ENCODE results near the gene FZD8. TPM values are rescaled to one million over a fixed set of nuclear protein-coding genes. Genes with fewer than 3 reads are reported as not detected.

The FZD8 gene
- total and polyA plus RNA-seq, 2 experiments from 2014 or later = 0.47 to 8.7 TPM

GRCh38 chr10:35595106-35595505 is 47.0 kb downstream of the FZD8 start:
- no peaks in the 10 kb centered on the region for H3K36me3 ChIP-seq (ENCODE audit: insufficient read depth)
- no peak overlapping the region for H2AFZ ChIP-seq
- no peaks in the 10 kb centered on the region for H3K79me2 ChIP-seq (replicated peaks; ENCODE audit: insufficient read depth)
- H4K20me1 ChIP-seq (replicated peaks; ENCODE audit: insufficient read depth) = no peaks in the 10 kb centered on the region
- no peak for TF ChIP-seq POLR2AphosphoS5 (IDR thresholded peaks at IDR 0.05; ENCODE audit: low read depth)
- H3K9me2 ChIP-seq (ENCODE audit: insufficient read depth) = peaks cover 15% of the 10 kb centered on the region
- Mint-ChIP-seq H3K27ac (no peak overlapping the region), H3K4me1 (peaks cover 30% of the 10 kb centered on the region), H3K27me3 (ENCODE audit: insufficient read depth, low read depth, poor library complexity) (peaks cover 5% of the 10 kb centered on the region), H3K36me3 (ENCODE audit: low read depth) (peaks cover 34% of the 10 kb centered on the region), H3K9me3 (peaks cover 37% of the 10 kb centered on the region), H3K4me3 (no peak overlapping the region)
- H3K4me2 ChIP-seq = peak overlapping the region; percentile 37
- no peaks in the 10 kb centered on the region for H3K27me3 ChIP-seq (ENCODE audit: insufficient read depth)
- no peak overlapping the region for H3K4me3 ChIP-seq
- peaks cover 3% of the 10 kb centered on the region for H3F3A ChIP-seq (replicated peaks; ENCODE audit: low read depth)
- peak overlapping the region; percentile 80 for H3K27ac ChIP-seq (ENCODE audit: low read depth)
- ATAC-seq = no peak
- peaks cover 20% of the 10 kb centered on the region; the same call in 1 of the 2 replicates for H3K4me1 ChIP-seq (ENCODE audit: insufficient read depth)
- DNase-seq (ENCODE audit: low spot score) = peak; percentile 40

- Mint-ChIP-seq H3K4me3 (peak overlapping the region; percentile 15; the same call in 1 of the 3 replicates), H3K9me3 (peaks cover 37% of the 10 kb centered on the region), H3K4me1 (peaks cover 30% of the 10 kb centered on the region), H3K27ac (peak overlapping the region; percentile 45; the same call in 1 of the 2 replicates), H3K27me3 (ENCODE audit: insufficient read depth, low read depth, poor library complexity) (peaks cover 5% of the 10 kb centered on the region), H3K36me3 (ENCODE audit: low read depth) (peaks cover 34% of the 10 kb centered on the region)
- H4K20me1 ChIP-seq (replicated peaks; ENCODE audit: insufficient read depth) = no peaks in the 10 kb centered on the region
- H2AFZ ChIP-seq = no peak overlapping the region
- DNase-seq (ENCODE audit: low spot score) (peak; percentile 85), ATAC-seq (peak; percentile 95)
- H3K9me2 ChIP-seq (ENCODE audit: insufficient read depth) = peaks cover 15% of the 10 kb centered on the region
- peak overlapping the region; percentile 80 for H3K27ac ChIP-seq (ENCODE audit: low read depth)
- no peaks in the 10 kb centered on the region for H3K27me3 ChIP-seq (ENCODE audit: insufficient read depth)
- H3K4me1 ChIP-seq (ENCODE audit: insufficient read depth) = peaks cover 18% of the 10 kb centered on the region; the same call in 1 of the 2 replicates
- H3F3A ChIP-seq (replicated peaks; ENCODE audit: low read depth) = peaks cover 3% of the 10 kb centered on the region
- peak overlapping the region; percentile 37 for H3K4me2 ChIP-seq
- no peaks in the 10 kb centered on the region for H3K79me2 ChIP-seq (replicated peaks; ENCODE audit: insufficient read depth)
- no peak overlapping the region for H3K4me3 ChIP-seq
- H3K36me3 ChIP-seq (ENCODE audit: insufficient read depth) = no peaks in the 10 kb centered on the region
- TF ChIP-seq NANOG (IDR thresholded peaks at IDR 0.05; ENCODE audit: borderline replicate concordance) (peak; percentile 49; the same call in 1 of the 2 replicates), POLR2AphosphoS5 (IDR thresholded peaks at IDR 0.05; ENCODE audit: low read depth) (no peak), CREB1 (CRISPR knock-in tag; IDR thresholded peaks at IDR 0.05; ENCODE audit: low read depth) (no peak), JUNB (IDR thresholded peaks at IDR 0.05; ENCODE audit: unreplicated experiment) (no peak), ZNF331 (CRISPR knock-in tag; IDR thresholded peaks at IDR 0.05; ENCODE audit: low read depth) (no peak), REST (IDR thresholded peaks at IDR 0.05; ENCODE audit: unreplicated experiment) (no peak), EZH2 (IDR thresholded peaks at IDR 0.05; ENCODE audit: low read depth, unreplicated experiment) (no peak)
- TF ChIP-seq, protein P1, sequence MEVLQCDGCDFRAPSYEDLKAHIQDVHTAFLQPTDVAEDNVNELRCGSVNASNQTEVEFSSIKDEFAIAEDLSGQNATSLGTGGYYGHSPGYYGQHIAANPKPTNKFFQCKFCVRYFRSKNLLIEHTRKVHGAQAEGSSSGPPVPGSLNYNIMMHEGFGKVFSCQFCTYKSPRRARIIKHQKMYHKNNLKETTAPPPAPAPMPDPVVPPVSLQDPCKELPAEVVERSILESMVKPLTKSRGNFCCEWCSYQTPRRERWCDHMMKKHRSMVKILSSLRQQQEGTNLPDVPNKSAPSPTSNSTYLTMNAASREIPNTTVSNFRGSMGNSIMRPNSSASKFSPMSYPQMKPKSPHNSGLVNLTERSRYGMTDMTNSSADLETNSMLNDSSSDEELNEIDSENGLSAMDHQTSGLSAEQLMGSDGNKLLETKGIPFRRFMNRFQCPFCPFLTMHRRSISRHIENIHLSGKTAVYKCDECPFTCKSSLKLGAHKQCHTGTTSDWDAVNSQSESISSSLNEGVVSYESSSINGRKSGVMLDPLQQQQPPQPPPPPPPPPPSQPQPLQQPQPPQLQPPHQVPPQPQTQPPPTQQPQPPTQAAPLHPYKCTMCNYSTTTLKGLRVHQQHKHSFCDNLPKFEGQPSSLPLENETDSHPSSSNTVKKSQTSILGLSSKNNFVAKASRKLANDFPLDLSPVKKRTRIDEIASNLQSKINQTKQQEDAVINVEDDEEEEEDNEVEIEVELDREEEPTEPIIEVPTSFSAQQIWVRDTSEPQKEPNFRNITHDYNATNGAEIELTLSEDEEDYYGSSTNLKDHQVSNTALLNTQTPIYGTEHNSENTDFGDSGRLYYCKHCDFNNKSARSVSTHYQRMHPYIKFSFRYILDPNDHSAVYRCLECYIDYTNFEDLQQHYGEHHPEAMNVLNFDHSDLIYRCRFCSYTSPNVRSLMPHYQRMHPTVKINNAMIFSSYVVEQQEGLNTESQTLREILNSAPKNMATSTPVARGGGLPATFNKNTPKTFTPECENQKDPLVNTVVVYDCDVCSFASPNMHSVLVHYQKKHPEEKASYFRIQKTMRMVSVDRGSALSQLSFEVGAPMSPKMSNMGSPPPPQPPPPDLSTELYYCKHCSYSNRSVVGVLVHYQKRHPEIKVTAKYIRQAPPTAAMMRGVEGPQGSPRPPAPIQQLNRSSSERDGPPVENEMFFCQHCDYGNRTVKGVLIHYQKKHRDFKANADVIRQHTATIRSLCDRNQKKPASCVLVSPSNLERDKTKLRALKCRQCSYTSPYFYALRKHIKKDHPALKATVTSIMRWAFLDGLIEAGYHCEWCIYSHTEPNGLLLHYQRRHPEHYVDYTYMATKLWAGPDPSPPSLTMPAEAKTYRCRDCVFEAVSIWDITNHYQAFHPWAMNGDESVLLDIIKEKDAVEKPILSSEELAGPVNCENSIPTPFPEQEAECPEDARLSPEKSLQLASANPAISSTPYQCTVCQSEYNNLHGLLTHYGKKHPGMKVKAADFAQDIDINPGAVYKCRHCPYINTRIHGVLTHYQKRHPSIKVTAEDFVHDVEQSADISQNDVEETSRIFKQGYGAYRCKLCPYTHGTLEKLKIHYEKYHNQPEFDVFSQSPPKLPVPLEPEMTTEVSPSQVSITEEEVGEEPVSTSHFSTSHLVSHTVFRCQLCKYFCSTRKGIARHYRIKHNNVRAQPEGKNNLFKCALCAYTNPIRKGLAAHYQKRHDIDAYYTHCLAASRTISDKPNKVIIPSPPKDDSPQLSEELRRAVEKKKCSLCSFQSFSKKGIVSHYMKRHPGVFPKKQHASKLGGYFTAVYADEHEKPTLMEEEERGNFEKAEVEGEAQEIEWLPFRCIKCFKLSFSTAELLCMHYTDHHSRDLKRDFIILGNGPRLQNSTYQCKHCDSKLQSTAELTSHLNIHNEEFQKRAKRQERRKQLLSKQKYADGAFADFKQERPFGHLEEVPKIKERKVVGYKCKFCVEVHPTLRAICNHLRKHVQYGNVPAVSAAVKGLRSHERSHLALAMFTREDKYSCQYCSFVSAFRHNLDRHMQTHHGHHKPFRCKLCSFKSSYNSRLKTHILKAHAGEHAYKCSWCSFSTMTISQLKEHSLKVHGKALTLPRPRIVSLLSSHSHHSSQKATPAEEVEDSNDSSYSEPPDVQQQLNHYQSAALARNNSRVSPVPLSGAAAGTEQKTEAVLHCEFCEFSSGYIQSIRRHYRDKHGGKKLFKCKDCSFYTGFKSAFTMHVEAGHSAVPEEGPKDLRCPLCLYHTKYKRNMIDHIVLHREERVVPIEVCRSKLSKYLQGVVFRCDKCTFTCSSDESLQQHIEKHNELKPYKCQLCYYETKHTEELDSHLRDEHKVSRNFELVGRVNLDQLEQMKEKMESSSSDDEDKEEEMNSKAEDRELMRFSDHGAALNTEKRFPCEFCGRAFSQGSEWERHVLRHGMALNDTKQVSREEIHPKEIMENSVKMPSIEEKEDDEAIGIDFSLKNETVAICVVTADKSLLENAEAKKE (CRISPR knock-in tag; IDR thresholded peaks at IDR 0.05) = peak; percentile 61
- TF ChIP-seq, protein P2, sequence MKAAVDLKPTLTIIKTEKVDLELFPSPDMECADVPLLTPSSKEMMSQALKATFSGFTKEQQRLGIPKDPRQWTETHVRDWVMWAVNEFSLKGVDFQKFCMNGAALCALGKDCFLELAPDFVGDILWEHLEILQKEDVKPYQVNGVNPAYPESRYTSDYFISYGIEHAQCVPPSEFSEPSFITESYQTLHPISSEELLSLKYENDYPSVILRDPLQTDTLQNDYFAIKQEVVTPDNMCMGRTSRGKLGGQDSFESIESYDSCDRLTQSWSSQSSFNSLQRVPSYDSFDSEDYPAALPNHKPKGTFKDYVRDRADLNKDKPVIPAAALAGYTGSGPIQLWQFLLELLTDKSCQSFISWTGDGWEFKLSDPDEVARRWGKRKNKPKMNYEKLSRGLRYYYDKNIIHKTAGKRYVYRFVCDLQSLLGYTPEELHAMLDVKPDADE (IDR thresholded peaks at IDR 0.05) = no peak
These were observed 47.7 kb downstream of the FZD8 start for GRCh38 chr10:35594115-35595079.

Measured in GM23338 (cell line).